Astrocyte (in vitro differentiated cells and primary cell): ENCODE results near the gene SEMA4B. TPM values are rescaled to one million over a fixed set of nuclear protein-coding genes. Genes with fewer than 3 reads are reported as not detected.
A peak's percentile ranks its signal among the peaks of the same experiment; 100 is the strongest.

ENCODE experiments used
- DNase-seq: peaks from one replicate; pipeline ENCODE4 v3.0.0-alpha.2; 2010; ENCODE audit warnings: low read depth
- FAIRE-seq: peaks from 2 replicates; lab custom pipeline; 2011; peaks lifted over from hg19 to GRCh38; lab: Jason Lieb, UNC
- H2AFZ ChIP-seq: 2 replicates; pipeline ENCODE4 v1.6.0; 2012; ENCODE audit warnings: low read depth, low read length, inconsistent platforms
- H3K27ac ChIP-seq: 2 replicates; pipeline ENCODE4 v1.5.1; 2011; ENCODE audit warnings: low read depth, low read length, inconsistent platforms
- H3K27me3 ChIP-seq: 2 replicates; pipeline ENCODE4 v1.6.0; 2011; ENCODE audit warnings: low read length, inconsistent platforms; ENCODE audit not compliant: insufficient read depth
- H3K36me3 ChIP-seq: 2 replicates; pipeline ENCODE4 v1.5.1; 2011; ENCODE audit warnings: low read length, inconsistent platforms; ENCODE audit not compliant: insufficient read depth
- H3K4me1 ChIP-seq: 2 replicates; pipeline ENCODE4 v1.5.1; 2011; ENCODE audit warnings: low read length, inconsistent platforms; ENCODE audit not compliant: insufficient read depth
- H3K4me2 ChIP-seq: 2 replicates; pipeline ENCODE4 v1.6.0; 2012; ENCODE audit warnings: low read length, inconsistent platforms
- H3K4me3 ChIP-seq: 2 replicates; pipeline ENCODE4 v1.5.1; 2011; ENCODE audit warnings: low read depth, mild to moderate bottlenecking, low read length, inconsistent platforms; ENCODE audit not compliant: insufficient read depth
- H3K79me2 ChIP-seq: 2 replicates; pipeline ENCODE4 v1.6.0; 2012; ENCODE audit warnings: mild to moderate bottlenecking, low read length, inconsistent platforms; ENCODE audit not compliant: insufficient read depth
- H3K9ac ChIP-seq: 2 replicates; pipeline ENCODE4 v1.6.0; 2012; ENCODE audit warnings: mild to moderate bottlenecking, low read length, inconsistent platforms
- H3K9me3 ChIP-seq: 2 replicates; pipeline ENCODE4 v1.5.1; 2012; ENCODE audit warnings: low read depth, mild to moderate bottlenecking, low read length, inconsistent platforms; ENCODE audit not compliant: insufficient read depth
- H4K20me1 ChIP-seq: 2 replicates; pipeline ENCODE4 v1.6.0; 2012; ENCODE audit warnings: low read length, inconsistent platforms; ENCODE audit not compliant: insufficient read depth
- H3K27ac Mint-ChIP-seq: one replicate; pipeline ENCODE4 v1.8.0; 2021; ENCODE audit warnings: mild to moderate bottlenecking, mixed read lengths; ENCODE audit not compliant: unreplicated experiment
- H3K27me3 Mint-ChIP-seq: one replicate; pipeline ENCODE4 v1.8.0; 2021; ENCODE audit warnings: low read depth, mixed read lengths; ENCODE audit not compliant: unreplicated experiment
- H3K36me3 Mint-ChIP-seq: one replicate; pipeline ENCODE4 v1.8.0; 2021; ENCODE audit warnings: low read depth, mixed read lengths; ENCODE audit not compliant: unreplicated experiment
- H3K4me1 Mint-ChIP-seq: one replicate; pipeline ENCODE4 v1.8.0; 2021; ENCODE audit warnings: low read depth, mixed read lengths; ENCODE audit not compliant: unreplicated experiment
- H3K4me3 Mint-ChIP-seq: one replicate; pipeline ENCODE4 v1.8.0; 2021; ENCODE audit warnings: mild to moderate bottlenecking, moderate library complexity, mixed read lengths; ENCODE audit not compliant: unreplicated experiment
- H3K9me3 Mint-ChIP-seq: one replicate; pipeline ENCODE4 v1.8.0; 2021; ENCODE audit warnings: mild to moderate bottlenecking, mixed read lengths; ENCODE audit not compliant: unreplicated experiment
- CTCF ChIP-seq: IDR thresholded peaks from 2 replicates; pipeline ENCODE4 v1.5.1; 2011; ENCODE audit warnings: low read depth, mild to moderate bottlenecking, inconsistent platforms, low read length, moderate library complexity; ENCODE audit not compliant: insufficient read depth
- EZH2 ChIP-seq: IDR thresholded peaks from 2 replicates; pipeline ENCODE4 v1.6.1; 2012; ENCODE audit warnings: mild to moderate bottlenecking, low read length, inconsistent platforms; ENCODE audit not compliant: insufficient read depth
- total RNA-seq: library from RNA; stranded (reverse); gene quantifications from 2 replicates; pipeline ENCODE4 v1.2.1, GENCODE V29; 2021

Gene SEMA4B
- total RNA-seq, 1 donor from 2014 or later: 9.9 TPM

- no peak overlapping the region for H3K4me3 Mint-ChIP-seq
- TF ChIP-seq EZH2: no peak
- no peak for TF ChIP-seq CTCF
- Histone ChIP-seq H4K20me1 (no peaks in the 10 kb centered on the region), H3K9ac (no peak overlapping the region), H3K9me3 (no peaks in the 10 kb centered on the region), H3K4me2 (no peak overlapping the region), H3K4me1 (no peaks in the 10 kb centered on the region), H3K79me2 (no peaks in the 10 kb centered on the region), H2AFZ (no peak overlapping the region), H3K4me3 (no peak overlapping the region), H3K27ac (no peak overlapping the region), H3K27me3 (no peaks in the 10 kb centered on the region), H3K36me3 (no peaks in the 10 kb centered on the region)
- peaks cover 15% of the 10 kb centered on the region for H3K27me3 Mint-ChIP-seq
- H3K9me3 Mint-ChIP-seq: no peaks in the 10 kb centered on the region
- FAIRE-seq: no peak
- no peak overlapping the region for H3K27ac Mint-ChIP-seq
- H3K36me3 Mint-ChIP-seq: no peaks in the 10 kb centered on the region
- DNase-seq: no peak
- no peaks in the 10 kb centered on the region for H3K4me1 Mint-ChIP-seq
Measured at GRCh38 chr15:90189781-90190467, 11.2 kb upstream of the SEMA4B start.

- Mint-ChIP-seq H3K4me3 (no peak overlapping the region), H3K4me1 (no peaks in the 10 kb centered on the region), H3K27me3 (peaks cover 12% of the 10 kb centered on the region), H3K27ac (peak overlapping the region; percentile 34), H3K9me3 (no peaks in the 10 kb centered on the region), H3K36me3 (no peaks in the 10 kb centered on the region)
- Histone ChIP-seq H3K27ac (no peak overlapping the region), H3K9me3 (no peaks in the 10 kb centered on the region), H2AFZ (no peak overlapping the region), H3K9ac (no peak overlapping the region), H3K36me3 (no peaks in the 10 kb centered on the region), H3K4me2 (no peak overlapping the region), H4K20me1 (no peaks in the 10 kb centered on the region), H3K79me2 (no peaks in the 10 kb centered on the region), H3K4me3 (no peak overlapping the region), H3K4me1 (no peaks in the 10 kb centered on the region), H3K27me3 (no peaks in the 10 kb centered on the region)
- TF ChIP-seq CTCF: no peak
- TF ChIP-seq EZH2: no peak
- no peak for FAIRE-seq
- DNase-seq: no peak
Measured at GRCh38 chr15:90190606-90191343, 10.4 kb upstream of the SEMA4B start.

- DNase-seq (no peak), FAIRE-seq (no peak)
- no peak overlapping the region for H3K4me3 ChIP-seq
- H3K9me3 Mint-ChIP-seq: no peaks in the 10 kb centered on the region
- no peaks in the 10 kb centered on the region for H3K79me2 ChIP-seq
- TF ChIP-seq CTCF: no peak
- TF ChIP-seq EZH2: no peak
- no peaks in the 10 kb centered on the region for H3K4me1 Mint-ChIP-seq
- no peaks in the 10 kb centered on the region for H3K4me1 ChIP-seq
- H3K9ac ChIP-seq: no peak overlapping the region
- H3K4me3 Mint-ChIP-seq: no peak overlapping the region
- peaks cover 12% of the 10 kb centered on the region for H3K27me3 Mint-ChIP-seq
- no peak overlapping the region for H3K27ac ChIP-seq
- H3K36me3 ChIP-seq: no peaks in the 10 kb centered on the region
- no peaks in the 10 kb centered on the region for H3K27me3 ChIP-seq
- H3K4me2 ChIP-seq: no peak overlapping the region
- H4K20me1 ChIP-seq: no peaks in the 10 kb centered on the region
- H3K36me3 Mint-ChIP-seq: no peaks in the 10 kb centered on the region
- no peaks in the 10 kb centered on the region for H3K9me3 ChIP-seq
- H3K27ac Mint-ChIP-seq: no peak overlapping the region
- no peak overlapping the region for H2AFZ ChIP-seq
Measured at GRCh38 chr15:90191344-90191687, 9.8 kb upstream of the SEMA4B start.
